B cell (primary cell): Measurements from ENCODE around the gene CEP164. TPM values are rescaled to one million over a fixed set of nuclear protein-coding genes. Genes with fewer than 3 reads are reported as not detected.

ENCODE experiments used
- ATAC-seq: fragments of 200-7000 bp; cut with Tn5 transposase; one replicate; pipeline ENCODE4 v1.10.0; 2021; ENCODE audit warnings: low read depth, mild to moderate bottlenecking, moderate number of reproducible peaks, moderate library complexity
- CTCF ChIA-PET: fragments of 350-600 bp; sonication (Branson Sonifier 250); formaldehyde crosslinking; loops from one replicate; lab custom pipeline; 2021; ENCODE audit warnings: antibody characterized with exemption, inconsistent platforms; lab: Charles Lee
- POLR2A ChIA-PET: fragments of 350-600 bp; sonication (Branson Sonifier 250); formaldehyde crosslinking; loops from one replicate; lab custom pipeline; 2021; ENCODE audit warnings: antibody characterized with exemption; lab: Charles Lee
- DNase-seq: peaks from one replicate; pipeline ENCODE4 v3.0.0; 2013
- H2AFZ ChIP-seq: 2 replicates; pipeline ENCODE4 v1.6.1; 2012; ENCODE audit warnings: mild to moderate bottlenecking, low read depth, low read length; ENCODE audit not compliant: insufficient read depth, poor library complexity, severe bottlenecking
- H3K27ac ChIP-seq, 2 donors: 1 replicate in 1 of 2; 2 replicates in 1 of 2; pipeline ENCODE4 v1.5.1; 2012 to 2013; ENCODE audit warnings: low read length in 2 of 2, mild to moderate bottlenecking in 2 of 2, moderate library complexity in 1 of 2
- H3K27me3 ChIP-seq, 4 experiments: fragments of 200-600 bp in 1 of 4; sonication (generic) in 1 of 4; replicated peaks in 1 of 4; 1 replicate in 2 of 4; 2 replicates in 2 of 4; pipeline versions ENCODE4 v1.6.1 to v1.7.0; 2013 to 2016; ENCODE audit warnings: low read length in 3 of 4, mild to moderate bottlenecking in 2 of 4, mixed read lengths in 1 of 4, moderate library complexity in 1 of 4; ENCODE audit not compliant: insufficient read depth in 4 of 4, control insufficient read depth in 3 of 4; ENCODE audit errors: control extremely low read depth in 1 of 4
- H3K36me3 ChIP-seq, 2 experiments: replicated peaks in 1 of 2; 1 replicate in 1 of 2; 2 replicates in 1 of 2; pipeline versions ENCODE4 v1.6.1 to v1.7.1; 2013; ENCODE audit warnings: low read length in 1 of 2; ENCODE audit not compliant: insufficient read depth in 2 of 2, control insufficient read depth in 1 of 2; ENCODE audit errors: control extremely low read depth in 1 of 2, extremely low read depth in 1 of 2
- H3K4me1 ChIP-seq, 2 donors: fragments of 200-600 bp in 1 of 2; sonication (generic) in 1 of 2; 1 replicate in 1 of 2; 2 replicates in 1 of 2; pipeline versions ENCODE4 v1.5.1 to v1.6.1; 2013 to 2017; ENCODE audit warnings: low read length in 2 of 2; ENCODE audit not compliant: control insufficient read depth in 2 of 2, insufficient read depth in 2 of 2
- H3K4me2 ChIP-seq: replicated peaks from 2 replicates; pipeline ENCODE3; 2012; ENCODE audit warnings: mild to moderate bottlenecking, low read depth, low read length; ENCODE audit not compliant: poor library complexity, severe bottlenecking
- H3K4me3 ChIP-seq, 5 experiments: fragments of 200-600 bp in 1 of 5; sonication (generic) in 1 of 5; 1 replicate in 3 of 5; 2 replicates in 2 of 5; pipeline versions ENCODE4 v1.5.1 to v1.7.0; 2011 to 2016; ENCODE audit warnings: low read length in 4 of 5, mild to moderate bottlenecking in 4 of 5, low read depth in 2 of 5, control low read depth in 1 of 5, moderate library complexity in 1 of 5; ENCODE audit not compliant: insufficient read depth in 1 of 5; ENCODE audit errors: control extremely low read depth in 1 of 5, extremely low read depth in 1 of 5
- H3K79me2 ChIP-seq: fragments of 200-600 bp; sonication (generic); one replicate; pipeline ENCODE4 v1.6.0; 2016; ENCODE audit warnings: low read length; ENCODE audit not compliant: control insufficient read depth, insufficient read depth
- H3K9ac ChIP-seq: fragments of 200-600 bp; sonication (generic); 2 replicates; pipeline ENCODE4 v1.6.1; 2017; ENCODE audit warnings: mild to moderate bottlenecking, low read length, moderate library complexity
- H3K9me3 ChIP-seq, 3 donors: one replicate each; pipeline versions ENCODE4 v1.6.1 to v1.7.1; 2013; ENCODE audit warnings: low read length in 2 of 3; ENCODE audit not compliant: control insufficient read depth in 2 of 3, insufficient read depth in 1 of 3; ENCODE audit errors: control extremely low read depth in 1 of 3
- H4K20me1 ChIP-seq: 2 replicates; pipeline ENCODE4 v1.6.0; 2012; ENCODE audit warnings: mild to moderate bottlenecking, low read length; ENCODE audit not compliant: insufficient read depth, control insufficient read depth, poor library complexity, severe bottlenecking
- H3K27ac Mint-ChIP-seq: one replicate; pipeline ENCODE4 v1.8.0; 2021; ENCODE audit warnings: mixed read lengths
- H3K27me3 Mint-ChIP-seq: one replicate; pipeline ENCODE4 v1.8.0; 2021; ENCODE audit warnings: mixed read lengths
- H3K4me1 Mint-ChIP-seq: one replicate; pipeline ENCODE4 v1.8.0; 2021; ENCODE audit warnings: mixed read lengths
- H3K4me3 Mint-ChIP-seq: one replicate; pipeline ENCODE4 v1.8.0; 2021; ENCODE audit warnings: mixed read lengths
- H3K9me3 Mint-ChIP-seq: one replicate; pipeline ENCODE4 v1.8.0; 2022; ENCODE audit warnings: mixed read lengths; ENCODE audit not compliant: insufficient read depth
- CTCF ChIP-seq: fragments of 200-600 bp; IDR thresholded peaks from one replicate; pipeline ENCODE4 v1.8.0; 2022; ENCODE audit warnings: antibody characterized with exemption, mild to moderate bottlenecking
- EZH2 ChIP-seq: IDR thresholded peaks from 2 replicates; pipeline ENCODE4 v1.6.1; 2012; ENCODE audit warnings: borderline replicate concordance, low read depth, mild to moderate bottlenecking, moderate library complexity, low read length; ENCODE audit not compliant: insufficient read depth, poor library complexity, severe bottlenecking
- WGBS: methylation state at CpG from one replicate; pipeline ENCODE4 v1.1.5; 2013; ENCODE audit warnings: missing lambda C conversion rate; ENCODE audit not compliant: insufficient coverage; 5-methylcytosine and 5-hydroxymethylcytosine counted together
- intact Hi-C: fragments of 100-400 bp; cut with micrococcal nuclease; formaldehyde crosslinking; loops from one replicate; pipeline ENCODE4 v1.10.0; 2022
- polyA plus RNA-seq: library from polyadenylated mRNA; depleted of rRNA; stranded (reverse); fragments of >200 nt; gene quantifications from 2 replicates; pipeline ENCODE4 v1.2.3, GENCODE V29; 2012
- total RNA-seq, 2 donors: library from RNA; stranded (reverse); fragments of 120-200 nt in 1 of 2; gene quantifications; 1 replicate in 1 of 2; 2 replicates in 1 of 2; pipeline versions ENCODE4 v1.2.3 to v1.2.4, GENCODE V29; 2013 to 2022

Gene CEP164
- total and polyA plus RNA-seq, 2 donors (not counting 1 experiment from before 2014, with no cell fraction given) = 31.5 to 54.8 TPM

DNA sequence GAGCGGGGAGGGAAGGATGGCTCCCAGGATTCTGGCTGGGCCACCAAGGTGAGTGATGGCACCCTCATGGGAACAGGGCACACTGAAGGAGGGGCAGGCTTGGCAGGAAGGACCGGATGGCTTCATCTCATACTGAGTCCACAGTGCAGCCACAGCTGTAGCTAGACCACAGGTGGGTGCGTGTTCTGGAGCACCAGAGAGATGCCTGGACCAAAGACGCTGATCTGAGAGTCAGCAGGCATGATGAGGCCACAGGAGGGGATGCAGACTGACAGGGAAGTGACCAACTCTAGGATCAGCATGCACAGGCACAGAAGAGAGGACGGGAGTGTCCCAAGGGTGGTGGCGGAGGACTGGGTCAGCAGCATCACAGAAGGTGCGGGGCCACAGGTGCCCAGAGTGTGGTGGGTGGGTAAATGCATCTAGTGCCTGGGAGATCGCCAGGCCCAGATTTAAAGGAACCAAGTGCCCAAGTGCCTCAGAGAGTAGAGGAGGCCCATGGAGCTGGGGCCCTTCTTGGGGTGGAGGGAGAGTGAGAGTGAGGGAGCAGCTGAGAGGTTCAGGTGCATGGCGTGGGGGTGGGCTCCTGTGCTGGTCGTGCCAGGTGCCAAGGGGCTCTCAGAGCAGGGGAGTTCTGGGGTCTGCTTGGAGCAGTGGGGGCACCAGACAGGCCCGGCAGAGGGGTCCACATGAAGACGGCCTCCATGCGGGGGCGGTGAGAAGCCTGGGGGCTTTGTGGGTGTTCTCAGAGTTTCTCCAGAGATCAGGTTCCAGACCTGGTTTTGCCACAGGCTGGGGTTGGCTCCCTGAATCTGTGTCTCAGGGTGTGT lies 113.7 kb downstream of the CEP164 start:
- 94% methylated on average over 14 of the region's 14 CpGs for WGBS
- no peak overlapping the region for H3K4me3 Mint-ChIP-seq

More for the DNA sequence above, 113.7 kb downstream of the CEP164 start:
- no peak overlapping the region for H3K27ac ChIP-seq
- no peak overlapping the region for H3K4me2 ChIP-seq
- no peak overlapping the region for H2AFZ ChIP-seq
- Mint-ChIP-seq H3K27ac (no peak overlapping the region), H3K27me3 (peaks cover 45% of the 10 kb centered on the region), H3K4me1 (no peaks in the 10 kb centered on the region), H3K9me3 (no peaks in the 10 kb centered on the region)
- CTCF ChIA-PET = no interaction called here
- H3K36me3 ChIP-seq = no peaks in the 10 kb centered on the region
- ATAC-seq (no peak), DNase-seq (no peak)
- TF ChIP-seq EZH2 (no peak), CTCF (no peak)
- H3K79me2 ChIP-seq = no peaks in the 10 kb centered on the region
- no peaks in the 10 kb centered on the region for H3K9me3 ChIP-seq
- H3K27me3 ChIP-seq = peaks cover 0 to 2% (median under 1%) of the 10 kb centered on the region in 4 experiments
- no peaks in the 10 kb centered on the region for H4K20me1 ChIP-seq
- no peak overlapping the region for H3K4me3 ChIP-seq
- POLR2A ChIA-PET = no interaction called here
- intact Hi-C loops = no loop called here
- H3K9ac ChIP-seq = no peak overlapping the region
- H3K4me1 ChIP-seq = no peaks in the 10 kb centered on the region
